ENCODE data around the gene BACH2.

Gene BACH2

DNA sequence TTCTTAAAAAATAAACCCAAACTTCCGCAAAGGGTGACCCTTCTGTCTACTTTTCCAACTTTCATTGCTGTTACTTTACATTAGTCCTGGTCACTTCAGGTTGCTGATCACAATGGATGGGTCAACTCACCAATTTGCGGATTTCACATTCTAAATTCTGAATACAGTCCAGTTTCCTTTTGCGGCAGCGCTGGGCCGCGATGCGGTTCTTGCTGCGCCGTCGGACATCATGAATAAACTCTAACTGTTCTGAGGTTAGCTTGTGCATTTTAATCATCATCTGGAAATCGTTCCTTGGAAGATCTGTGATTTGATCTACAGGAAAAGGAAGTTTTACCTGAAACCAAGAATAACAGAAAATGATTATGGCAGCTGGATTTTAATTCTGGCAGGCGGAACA, 358.6 kb downstream of the BACH2 start:
- no peaks in the 10 kb centered on the region for H3K79me2 ChIP-seq (ENCODE audit: control insufficient read depth, insufficient read depth, low read length, unreplicated experiment)
- no peak overlapping the region for H2AFZ ChIP-seq (ENCODE audit: low read length, unreplicated experiment)
- no peaks in the 10 kb centered on the region for H3K36me3 ChIP-seq (ENCODE audit: insufficient read depth, low read length)
- peaks cover 14% of the 10 kb centered on the region for H3K27me3 ChIP-seq (ENCODE audit: insufficient read depth, low read length)
- H3K27ac ChIP-seq (ENCODE audit: low read depth, low read length) = no peak overlapping the region
- no peak overlapping the region for H3K4me3 ChIP-seq (ENCODE audit: low read depth, low read length)
- no peaks in the 10 kb centered on the region for H3K4me1 ChIP-seq (ENCODE audit: control insufficient read depth, insufficient read depth, low read length, unreplicated experiment)

DNA sequence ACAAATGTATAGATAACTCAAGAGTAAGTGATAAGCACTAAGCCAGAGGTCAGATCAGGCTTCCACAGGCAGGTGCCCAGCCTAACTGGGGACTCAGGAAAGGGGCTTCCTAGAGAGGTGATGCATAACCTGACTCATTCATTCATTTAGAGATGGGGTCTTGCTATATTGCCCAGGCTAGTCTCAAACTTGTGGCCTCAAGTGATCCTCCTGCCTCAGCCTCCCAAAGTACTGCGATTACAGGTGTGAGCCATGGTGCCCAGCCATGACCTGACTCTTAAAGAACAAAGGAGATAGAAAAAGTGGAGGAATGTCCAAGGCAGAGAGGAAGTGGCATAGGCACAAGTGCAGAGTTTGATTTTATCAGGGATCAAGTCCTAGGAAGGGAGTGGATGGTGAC, 360.5 kb downstream of the BACH2 start:
- Histone ChIP-seq H3K27me3 (ENCODE audit: insufficient read depth, low read length) (peaks cover 12% of the 10 kb centered on the region), H2AFZ (ENCODE audit: low read length, unreplicated experiment) (no peak overlapping the region), H3K79me2 (ENCODE audit: control insufficient read depth, insufficient read depth, low read length, unreplicated experiment) (no peaks in the 10 kb centered on the region), H3K4me1 (ENCODE audit: control insufficient read depth, insufficient read depth, low read length, unreplicated experiment) (no peaks in the 10 kb centered on the region), H3K4me3 (ENCODE audit: low read depth, low read length) (no peak overlapping the region), H3K36me3 (ENCODE audit: insufficient read depth, low read length) (no peaks in the 10 kb centered on the region), H3K27ac (ENCODE audit: low read depth, low read length) (no peak overlapping the region)

DNA sequence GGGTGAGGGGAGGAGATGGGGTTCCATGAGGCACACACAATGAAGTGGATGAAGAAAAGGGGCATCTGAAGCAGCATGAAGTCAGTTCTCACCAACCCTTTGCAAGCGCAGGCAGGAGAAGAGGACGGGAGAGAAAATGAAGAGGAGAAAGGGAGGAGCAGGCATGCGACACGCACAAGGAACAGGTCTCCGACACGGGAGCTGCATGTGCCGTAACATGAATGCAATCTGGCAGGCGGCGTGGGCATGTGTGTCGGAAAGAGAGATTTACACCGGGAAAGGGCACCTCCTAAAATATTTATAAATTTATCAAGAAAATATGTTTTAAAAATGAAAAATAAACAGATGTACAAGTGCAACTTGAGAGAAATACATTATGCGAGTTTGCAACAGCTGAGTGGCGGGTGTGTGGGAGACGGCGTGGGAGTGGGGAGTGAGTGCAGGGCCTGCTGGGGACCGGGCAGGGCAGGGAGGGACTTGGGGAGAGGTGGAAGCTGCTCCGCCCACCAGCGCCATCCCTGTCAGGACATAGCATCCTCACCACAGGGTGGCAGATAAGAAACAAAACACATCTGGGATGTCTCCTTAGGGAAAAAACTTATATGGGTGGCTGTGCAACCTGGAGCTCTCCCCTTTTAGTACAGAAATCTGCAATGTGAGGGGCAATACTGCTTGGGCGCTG, 361.8 kb downstream of the BACH2 start:
- Histone ChIP-seq H3K79me2 (ENCODE audit: control insufficient read depth, insufficient read depth, low read length, unreplicated experiment) (no peaks in the 10 kb centered on the region), H3K4me1 (ENCODE audit: control insufficient read depth, insufficient read depth, low read length, unreplicated experiment) (no peaks in the 10 kb centered on the region), H3K36me3 (ENCODE audit: insufficient read depth, low read length) (no peaks in the 10 kb centered on the region), H3K27ac (ENCODE audit: low read depth, low read length) (no peak overlapping the region), H3K27me3 (ENCODE audit: insufficient read depth, low read length) (peaks cover 12% of the 10 kb centered on the region), H2AFZ (ENCODE audit: low read length, unreplicated experiment) (no peak overlapping the region), H3K4me3 (ENCODE audit: low read depth, low read length) (no peak overlapping the region)

DNA sequence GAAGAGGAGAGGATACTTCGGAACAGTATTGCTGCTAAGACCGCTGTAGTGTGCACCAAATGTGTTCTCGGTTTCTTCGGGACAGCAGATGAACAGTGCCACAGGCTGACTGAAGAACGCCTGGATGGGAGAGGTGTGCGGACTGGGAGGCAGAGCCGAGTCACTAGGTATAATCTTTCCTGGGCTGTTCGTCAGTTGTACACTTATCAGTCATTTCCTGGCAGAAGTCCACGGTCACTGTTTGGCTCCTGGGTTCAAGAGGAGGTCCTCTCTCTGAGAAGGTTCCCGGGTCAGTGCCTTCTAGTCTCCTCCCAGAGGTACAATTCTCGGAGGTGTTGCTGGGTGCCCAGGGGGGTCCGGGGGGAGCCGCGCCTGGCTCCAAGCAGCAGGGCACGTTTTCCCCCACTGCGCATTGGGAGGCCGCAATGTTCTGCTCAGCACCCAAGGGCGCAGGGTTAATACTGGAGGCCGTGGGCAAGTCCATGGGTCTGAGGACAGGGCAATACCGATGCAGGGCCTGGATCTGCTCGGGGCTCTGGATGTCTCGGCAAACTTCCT, 364.3 kb downstream of the BACH2 start:
- Histone ChIP-seq H3K4me3 (ENCODE audit: low read depth, low read length) (no peak overlapping the region), H3K4me1 (ENCODE audit: control insufficient read depth, insufficient read depth, low read length, unreplicated experiment) (peaks cover 14% of the 10 kb centered on the region), H2AFZ (ENCODE audit: low read length, unreplicated experiment) (no peak overlapping the region), H3K36me3 (ENCODE audit: insufficient read depth, low read length) (no peaks in the 10 kb centered on the region), H3K79me2 (ENCODE audit: control insufficient read depth, insufficient read depth, low read length, unreplicated experiment) (no peaks in the 10 kb centered on the region), H3K27ac (ENCODE audit: low read depth, low read length) (no peak overlapping the region), H3K27me3 (ENCODE audit: insufficient read depth, low read length) (peaks cover 12% of the 10 kb centered on the region)

DNA sequence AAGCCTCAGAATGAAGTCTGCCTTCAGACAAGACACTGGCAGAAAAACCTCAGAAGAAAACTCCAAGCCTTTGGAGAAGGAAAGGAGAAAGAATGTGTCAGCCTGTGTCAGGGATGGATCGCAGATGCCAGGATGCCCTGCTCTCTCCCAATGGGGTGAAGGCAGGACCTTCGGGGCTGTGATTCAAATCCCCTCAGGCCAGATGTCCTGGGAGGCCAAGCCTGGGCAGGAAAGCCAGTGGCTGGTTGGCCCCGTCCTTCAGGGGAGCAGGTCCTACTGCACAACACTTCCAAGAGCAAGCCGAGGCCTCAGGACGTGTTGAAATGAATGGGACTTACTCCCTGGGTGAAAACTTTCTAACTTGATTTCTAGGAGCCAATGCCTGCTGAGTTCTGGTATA, 365.9 kb downstream of the BACH2 start:
- Histone ChIP-seq H3K4me1 (ENCODE audit: control insufficient read depth, insufficient read depth, low read length, unreplicated experiment) (peaks cover 16% of the 10 kb centered on the region), H3K79me2 (ENCODE audit: control insufficient read depth, insufficient read depth, low read length, unreplicated experiment) (no peaks in the 10 kb centered on the region), H2AFZ (ENCODE audit: low read length, unreplicated experiment) (no peak overlapping the region), H3K27ac (ENCODE audit: low read depth, low read length) (no peak overlapping the region), H3K4me3 (ENCODE audit: low read depth, low read length) (no peak overlapping the region), H3K36me3 (ENCODE audit: insufficient read depth, low read length) (no peaks in the 10 kb centered on the region), H3K27me3 (ENCODE audit: insufficient read depth, low read length) (0 out of 2 replicates have a peak, but pooled peaks cover 1% of the 10 kb centered on the region)

DNA sequence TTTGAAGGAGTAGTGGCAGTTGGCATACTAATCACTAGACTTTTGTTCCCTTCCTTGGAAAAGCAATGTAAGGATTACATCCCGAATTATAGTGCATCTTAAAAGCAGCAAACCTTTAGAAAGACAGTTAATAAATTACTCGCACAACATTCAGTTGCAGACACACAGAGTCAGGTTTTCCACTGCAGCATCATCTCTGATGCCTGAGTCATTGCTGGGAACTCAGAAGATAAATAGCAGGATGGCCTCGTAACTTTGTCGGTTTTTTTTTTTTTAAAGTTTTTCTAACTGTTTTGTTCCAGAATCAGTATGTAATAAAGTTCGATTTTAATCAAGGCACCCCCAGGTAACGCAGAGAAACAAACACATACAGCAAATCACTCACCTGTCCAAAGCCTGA, 368.0 kb downstream of the BACH2 start:
- H3K27me3 ChIP-seq (ENCODE audit: insufficient read depth, low read length) = no peaks in the 10 kb centered on the region

DNA sequence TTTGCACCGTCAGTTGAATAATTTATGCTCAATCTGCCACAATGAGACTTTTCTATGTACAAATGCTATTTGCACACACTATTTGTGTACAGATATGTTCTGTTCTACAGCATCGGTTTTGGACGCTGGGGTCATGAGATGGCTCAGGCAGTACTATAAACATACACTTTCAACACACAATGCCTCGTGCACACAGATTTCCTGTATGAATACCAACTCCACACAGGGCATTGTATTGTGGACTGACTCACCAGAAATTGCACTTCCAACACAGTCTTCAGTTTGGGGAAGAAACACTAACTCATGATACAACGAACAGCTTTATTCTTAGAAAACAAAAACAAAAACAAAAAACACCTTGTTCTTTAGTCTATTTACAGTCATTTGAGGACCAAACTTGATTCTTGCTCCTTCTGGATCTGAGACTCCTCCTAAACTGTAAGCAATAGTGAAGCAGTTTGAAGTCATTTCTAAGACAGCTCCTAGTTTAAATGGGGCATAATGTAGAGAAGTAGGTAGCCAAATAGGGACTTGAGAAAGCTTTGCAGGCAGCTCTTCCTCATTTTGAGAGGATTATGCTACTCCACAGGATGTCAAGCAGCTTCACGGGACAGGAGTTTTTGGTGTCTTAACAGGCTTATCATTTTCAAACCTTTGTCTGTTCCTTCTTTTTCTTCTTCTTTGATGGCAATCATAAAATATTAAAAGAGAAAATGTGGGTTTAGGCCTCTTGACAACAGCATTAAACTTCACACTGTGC, 368.7 kb downstream of the BACH2 start:
- Histone ChIP-seq H3K4me3 (ENCODE audit: low read depth, low read length) (no peak overlapping the region), H3K27ac (ENCODE audit: low read depth, low read length) (peak overlapping the region; percentile 32; the same call in 1 of the 2 replicates), H3K4me1 (ENCODE audit: control insufficient read depth, insufficient read depth, low read length, unreplicated experiment) (peaks cover 16% of the 10 kb centered on the region)

More for the DNA sequence above, 368.0 kb downstream of the BACH2 start:
- Histone ChIP-seq H3K4me3 (ENCODE audit: low read depth, low read length) (no peak overlapping the region), H3K27ac (ENCODE audit: low read depth, low read length) (no peak overlapping the region), H3K4me1 (ENCODE audit: control insufficient read depth, insufficient read depth, low read length, unreplicated experiment) (peaks cover 16% of the 10 kb centered on the region), H2AFZ (ENCODE audit: low read length, unreplicated experiment) (no peak overlapping the region), H3K79me2 (ENCODE audit: control insufficient read depth, insufficient read depth, low read length, unreplicated experiment) (no peaks in the 10 kb centered on the region), H3K36me3 (ENCODE audit: insufficient read depth, low read length) (no peaks in the 10 kb centered on the region)

DNA sequence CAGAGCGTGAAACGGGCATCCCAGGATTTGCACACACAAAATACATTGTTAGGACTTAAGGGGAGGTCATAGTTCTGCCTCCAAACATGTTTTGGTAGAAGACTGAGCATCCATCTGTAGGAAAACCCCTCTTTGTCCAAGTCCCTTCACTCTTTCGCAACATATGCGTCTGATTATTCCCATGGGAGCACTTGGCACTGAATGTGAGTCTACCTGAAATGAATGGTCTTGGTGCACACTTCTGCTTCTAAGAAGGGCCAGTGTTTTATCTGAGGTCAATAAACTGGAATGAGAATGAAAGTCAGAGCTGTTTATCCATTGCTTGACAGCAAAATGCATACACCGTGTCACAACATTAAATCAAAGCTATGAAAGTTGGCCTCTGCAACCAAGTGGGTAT, 369.4 kb downstream of the BACH2 start:
- no peaks in the 10 kb centered on the region for H3K27me3 ChIP-seq (ENCODE audit: insufficient read depth, low read length)
- H3K4me3 ChIP-seq (ENCODE audit: low read depth, low read length) = no peak overlapping the region
- H3K4me1 ChIP-seq (ENCODE audit: control insufficient read depth, insufficient read depth, low read length, unreplicated experiment) = peaks cover 16% of the 10 kb centered on the region
- H3K27ac ChIP-seq (ENCODE audit: low read depth, low read length) = no peak overlapping the region
- H2AFZ ChIP-seq (ENCODE audit: low read length, unreplicated experiment) = no peak overlapping the region
- H3K36me3 ChIP-seq (ENCODE audit: insufficient read depth, low read length) = no peaks in the 10 kb centered on the region
- no peaks in the 10 kb centered on the region for H3K79me2 ChIP-seq (ENCODE audit: control insufficient read depth, insufficient read depth, low read length, unreplicated experiment)

More for the DNA sequence above, 368.7 kb downstream of the BACH2 start:
- Histone ChIP-seq H3K27me3 (ENCODE audit: insufficient read depth, low read length) (no peaks in the 10 kb centered on the region), H3K79me2 (ENCODE audit: control insufficient read depth, insufficient read depth, low read length, unreplicated experiment) (no peaks in the 10 kb centered on the region), H2AFZ (ENCODE audit: low read length, unreplicated experiment) (no peak overlapping the region), H3K36me3 (ENCODE audit: insufficient read depth, low read length) (no peaks in the 10 kb centered on the region)

DNA sequence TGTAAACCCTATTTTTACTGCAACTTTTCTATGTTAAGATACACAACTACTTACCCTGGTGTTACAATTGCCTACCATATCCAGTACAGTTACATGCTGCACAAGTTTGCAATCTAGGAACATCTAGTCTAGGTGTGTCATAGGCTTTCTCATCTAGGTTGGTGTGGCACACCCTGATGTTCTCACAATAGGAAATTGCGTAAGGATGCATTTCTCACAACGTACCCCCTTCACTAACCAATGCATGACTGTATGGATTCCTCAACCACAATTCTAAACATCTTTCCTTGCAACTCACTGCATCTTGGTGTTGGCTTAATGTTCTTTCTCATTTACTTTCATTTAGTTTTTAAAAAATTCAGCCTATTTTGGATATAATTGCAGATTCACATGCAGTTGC, 370.8 kb downstream of the BACH2 start:
- H3K27me3 ChIP-seq (ENCODE audit: insufficient read depth, low read length) = no peaks in the 10 kb centered on the region

DNA sequence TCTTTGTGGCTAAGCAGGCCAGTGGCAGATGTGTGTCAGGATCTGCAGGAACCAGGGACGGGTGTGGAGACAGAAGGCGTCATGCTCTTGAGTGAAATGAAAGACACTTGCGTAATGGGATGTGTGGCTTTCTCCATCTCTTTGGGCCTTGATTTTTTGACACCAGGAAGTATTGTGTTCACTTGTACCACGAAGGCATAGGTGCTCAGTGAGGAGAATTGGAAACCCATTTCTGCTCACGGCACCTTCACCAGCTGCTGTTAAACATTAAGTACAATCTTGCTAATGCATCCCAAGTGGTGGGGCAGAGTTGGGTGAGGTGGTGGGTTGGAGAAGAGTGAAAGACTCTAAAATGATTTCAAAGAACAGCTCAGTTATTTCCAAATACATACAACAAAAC, 372.4 kb downstream of the BACH2 start:
- H3K79me2 ChIP-seq (ENCODE audit: control insufficient read depth, insufficient read depth, low read length, unreplicated experiment) = no peaks in the 10 kb centered on the region
- H3K27me3 ChIP-seq (ENCODE audit: insufficient read depth, low read length) = no peaks in the 10 kb centered on the region
- no peak overlapping the region for H3K27ac ChIP-seq (ENCODE audit: low read depth, low read length)
- H3K4me1 ChIP-seq (ENCODE audit: control insufficient read depth, insufficient read depth, low read length, unreplicated experiment) = peaks cover 16% of the 10 kb centered on the region
- no peaks in the 10 kb centered on the region for H3K36me3 ChIP-seq (ENCODE audit: insufficient read depth, low read length)
- H3K4me3 ChIP-seq (ENCODE audit: low read depth, low read length) = no peak overlapping the region
- no peak overlapping the region for H2AFZ ChIP-seq (ENCODE audit: low read length, unreplicated experiment)

More for the DNA sequence above, 370.8 kb downstream of the BACH2 start:
- no peak overlapping the region for H3K27ac ChIP-seq (ENCODE audit: low read depth, low read length)
- no peaks in the 10 kb centered on the region for H3K79me2 ChIP-seq (ENCODE audit: control insufficient read depth, insufficient read depth, low read length, unreplicated experiment)
- peaks cover 16% of the 10 kb centered on the region for H3K4me1 ChIP-seq (ENCODE audit: control insufficient read depth, insufficient read depth, low read length, unreplicated experiment)
- no peak overlapping the region for H2AFZ ChIP-seq (ENCODE audit: low read length, unreplicated experiment)
- no peak overlapping the region for H3K4me3 ChIP-seq (ENCODE audit: low read depth, low read length)
- H3K36me3 ChIP-seq (ENCODE audit: insufficient read depth, low read length) = no peaks in the 10 kb centered on the region

DNA sequence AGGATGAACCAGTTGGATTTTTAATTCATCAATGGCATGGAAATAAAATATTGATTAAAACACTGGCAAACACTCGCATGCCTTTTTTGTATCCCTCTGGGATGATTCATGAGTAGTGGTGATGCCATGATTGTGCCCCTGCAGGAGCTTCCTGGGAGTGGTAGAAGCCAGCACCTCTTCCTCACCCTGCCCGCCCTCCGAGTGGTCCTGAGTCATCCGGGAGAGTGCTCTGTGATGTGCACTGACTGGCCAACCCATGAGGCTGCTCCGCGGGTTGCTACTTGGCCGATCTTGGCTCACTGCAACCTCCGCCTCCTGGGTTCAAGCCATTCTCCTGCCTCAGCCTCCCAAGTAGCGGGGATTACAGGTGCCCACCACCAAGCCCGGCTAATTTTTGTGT, 375.0 kb downstream of the BACH2 start:
- Histone ChIP-seq H3K36me3 (ENCODE audit: insufficient read depth, low read length) (no peaks in the 10 kb centered on the region), H3K4me1 (ENCODE audit: control insufficient read depth, insufficient read depth, low read length, unreplicated experiment) (no peaks in the 10 kb centered on the region), H3K27me3 (ENCODE audit: insufficient read depth, low read length) (no peaks in the 10 kb centered on the region), H3K27ac (ENCODE audit: low read depth, low read length) (no peak overlapping the region), H3K79me2 (ENCODE audit: control insufficient read depth, insufficient read depth, low read length, unreplicated experiment) (no peaks in the 10 kb centered on the region), H3K4me3 (ENCODE audit: low read depth, low read length) (no peak overlapping the region), H2AFZ (ENCODE audit: low read length, unreplicated experiment) (no peak overlapping the region)
